HEK293T (cell line): Measurements from ENCODE around the gene PLEKHG4B.

Experiments used
- FOXM1 ChIP-seq: fragments of 450-650 bp; IDR thresholded peaks from 2 replicates; pipeline ENCODE4 v1.6.1; 2017; ENCODE audit warnings: mild to moderate bottlenecking, borderline replicate concordance
- NFRKB ChIP-seq: fragments of 450-650 bp; IDR thresholded peaks from 2 replicates; pipeline ENCODE4 v1.6.1; 2016; ENCODE audit warnings: mild to moderate bottlenecking, moderate library complexity
- SP1 ChIP-seq: fragments of 450-650 bp; IDR thresholded peaks from 2 replicates; pipeline ENCODE4 v1.6.1; 2017
- SUZ12 ChIP-seq: fragments of 450-650 bp; IDR thresholded peaks from 2 replicates; pipeline ENCODE4 v1.6.1; 2016; ENCODE audit warnings: mild to moderate bottlenecking

DNA sequence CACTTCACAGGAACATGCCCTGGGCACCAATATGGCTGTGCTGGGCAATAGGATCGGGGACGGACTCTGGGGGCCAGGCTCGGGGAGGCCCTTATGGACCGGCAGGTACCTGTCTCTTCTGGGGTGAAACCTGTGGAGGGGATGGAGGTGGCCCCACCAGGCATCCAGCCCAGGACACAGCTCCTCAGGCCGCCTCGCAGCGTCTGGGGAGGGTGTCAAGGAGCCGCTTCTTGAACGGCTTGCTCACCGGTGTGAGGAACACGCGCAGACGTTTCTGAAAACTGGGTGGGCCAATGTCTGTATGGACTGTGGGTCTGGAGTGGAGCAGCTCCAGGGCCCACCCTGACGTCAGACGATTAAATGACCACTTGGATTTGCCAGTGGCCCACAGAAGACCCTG, 45.8 kb downstream of the PLEKHG4B start:
- no peak for TF ChIP-seq FOXM1
- no peak for TF ChIP-seq NFRKB
- no peak for TF ChIP-seq SP1
- no peak for TF ChIP-seq SUZ12
